ENCODE data around the gene TET1. TPM values are rescaled to one million over a fixed set of nuclear protein-coding genes. Genes with fewer than 3 reads are reported as not detected.

TET1 gene
- total RNA-seq, 4 donors from 2014 or later, result 6.9 to 9.6 (median 8.8) TPM

GRCh38 chr10:68562661-68563570, 2.8 kb downstream of the TET1 start:
- H3K27me3 ChIP-seq, result peaks cover 0 to 4% (median 0%) of the 10 kb centered on the region in 4 donors
- WGBS, result 29% methylated on average over 12 of the region's 12 CpGs
- peak overlapping the region; percentile 43 to 64 (median 63) for H3K27ac ChIP-seq (replicated peaks in 1 of 4)
- TF ChIP-seq POLR2AphosphoS5 (IDR thresholded peaks at IDR 0.05), result no peak
- TF ChIP-seq, protein P1, sequence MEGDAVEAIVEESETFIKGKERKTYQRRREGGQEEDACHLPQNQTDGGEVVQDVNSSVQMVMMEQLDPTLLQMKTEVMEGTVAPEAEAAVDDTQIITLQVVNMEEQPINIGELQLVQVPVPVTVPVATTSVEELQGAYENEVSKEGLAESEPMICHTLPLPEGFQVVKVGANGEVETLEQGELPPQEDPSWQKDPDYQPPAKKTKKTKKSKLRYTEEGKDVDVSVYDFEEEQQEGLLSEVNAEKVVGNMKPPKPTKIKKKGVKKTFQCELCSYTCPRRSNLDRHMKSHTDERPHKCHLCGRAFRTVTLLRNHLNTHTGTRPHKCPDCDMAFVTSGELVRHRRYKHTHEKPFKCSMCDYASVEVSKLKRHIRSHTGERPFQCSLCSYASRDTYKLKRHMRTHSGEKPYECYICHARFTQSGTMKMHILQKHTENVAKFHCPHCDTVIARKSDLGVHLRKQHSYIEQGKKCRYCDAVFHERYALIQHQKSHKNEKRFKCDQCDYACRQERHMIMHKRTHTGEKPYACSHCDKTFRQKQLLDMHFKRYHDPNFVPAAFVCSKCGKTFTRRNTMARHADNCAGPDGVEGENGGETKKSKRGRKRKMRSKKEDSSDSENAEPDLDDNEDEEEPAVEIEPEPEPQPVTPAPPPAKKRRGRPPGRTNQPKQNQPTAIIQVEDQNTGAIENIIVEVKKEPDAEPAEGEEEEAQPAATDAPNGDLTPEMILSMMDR (IDR thresholded peaks at IDR 0.05), result no peak
- peaks cover 12 to 55% (median 46%) of the 10 kb centered on the region in 4 donors for H3K4me1 ChIP-seq
- H3K4me3 ChIP-seq, result peak overlapping the region; percentile 76 to 94 (median 84)
- no peak for DNase-seq (ENCODE audit: extremely low spot score)
- H3K36me3 ChIP-seq, result no peaks in the 10 kb centered on the region
- intact Hi-C loops (cut with DNase I), result loop anchor here (5.0 kb wide), 1 partner anchor 39 kb away; no protein-coding TSS in a partner anchor
- no peaks in the 10 kb centered on the region for H3K9me3 ChIP-seq

DNA sequence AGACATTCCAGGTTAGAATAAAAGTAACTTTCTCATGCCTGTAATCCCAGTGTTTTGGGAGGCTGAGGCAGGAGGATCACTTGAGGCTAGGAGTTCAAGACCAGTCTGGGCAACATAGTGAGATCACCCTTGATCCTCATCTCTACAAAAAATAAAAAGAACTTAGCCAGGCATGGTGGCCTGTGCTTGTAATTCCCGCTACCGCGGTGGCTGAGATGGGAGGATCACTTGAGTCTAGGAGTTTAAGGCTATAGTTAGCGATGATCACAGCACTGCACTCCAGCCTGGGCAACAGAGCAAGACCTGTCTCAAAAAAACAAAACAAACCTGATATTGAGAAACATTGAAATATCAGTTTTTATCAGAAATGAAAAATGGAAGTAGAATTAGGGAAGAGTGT, 4.6 kb downstream of the TET1 start:
- intact Hi-C loops (cut with DNase I), result loop anchor here (5.0 kb wide), 1 partner anchor 38 kb away; no protein-coding TSS in a partner anchor
- Histone ChIP-seq H3K27ac (replicated peaks in 1 of 4) (no peak overlapping the region), H3K9me3 (no peaks in the 10 kb centered on the region), H3K4me1 (peaks cover 12 to 51% (median 41%) of the 10 kb centered on the region in 4 donors), H3K27me3 (peaks cover 0 to 4% (median 0%) of the 10 kb centered on the region in 4 donors), H3K4me3 (no peak overlapping the region), H3K36me3 (no peaks in the 10 kb centered on the region)
- 96% methylated on average over 3 of the region's 4 CpGs for WGBS
- DNase-seq (ENCODE audit: extremely low spot score), result no peak
- no peak for TF ChIP-seq EP300 (IDR thresholded peaks at IDR 0.05)
- no peak for TF ChIP-seq POLR2AphosphoS5 (IDR thresholded peaks at IDR 0.05)
- TF ChIP-seq, protein P1 (IDR thresholded peaks at IDR 0.05), result no peak
- no peak for TF ChIP-seq POLR2A (IDR thresholded peaks at IDR 0.05; ENCODE audit: low read depth)

GRCh38 chr10:68565658-68566057, 5.5 kb downstream of the TET1 start:
- H3K27me3 ChIP-seq, result peaks cover 0 to under 1% (median 0%) of the 10 kb centered on the region in 4 donors
- intact Hi-C loops (cut with DNase I), result no loop called here

DNA sequence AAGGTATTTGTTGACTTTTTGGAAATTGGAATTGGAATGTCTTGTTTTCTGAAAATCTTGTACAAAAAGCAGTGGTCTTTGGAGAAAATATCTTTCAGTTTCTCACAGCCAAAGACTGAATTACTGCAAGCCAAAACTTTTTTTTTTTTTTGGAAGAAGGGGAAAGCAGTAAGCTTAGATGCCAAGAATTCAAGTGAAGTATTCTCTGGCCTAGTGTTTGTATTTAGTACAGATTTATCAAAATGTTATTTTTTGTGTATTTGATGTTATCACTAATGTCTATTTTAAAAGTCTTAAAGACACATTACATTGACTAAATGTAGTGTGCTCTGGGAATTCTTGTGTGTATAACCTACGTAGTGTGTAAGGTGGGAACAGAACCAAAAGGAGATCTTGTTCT, 6.2 kb downstream of the TET1 start:
- no peaks in the 10 kb centered on the region for H3K27me3 ChIP-seq
- TF ChIP-seq, protein P1 (IDR thresholded peaks at IDR 0.05), result no peak
- no peak for TF ChIP-seq POLR2A (IDR thresholded peaks at IDR 0.05; ENCODE audit: low read depth)
- TF ChIP-seq EP300 (IDR thresholded peaks at IDR 0.05), result no peak
- no peak for TF ChIP-seq POLR2AphosphoS5 (IDR thresholded peaks at IDR 0.05)
- DNase-seq (ENCODE audit: extremely low spot score), result no peak
- WGBS, result 20% methylated on average over 1 of the region's 1 CpG
- H3K4me1 ChIP-seq, result peaks cover 5 to 37% (median 29%) of the 10 kb centered on the region in 4 donors
- H3K9me3 ChIP-seq, result no peaks in the 10 kb centered on the region
- intact Hi-C loops (cut with DNase I), result no loop called here
- H3K4me3 ChIP-seq, result no peak overlapping the region
- no peak overlapping the region for H3K27ac ChIP-seq (replicated peaks in 1 of 4)
- no peaks in the 10 kb centered on the region for H3K36me3 ChIP-seq

More at GRCh38 chr10:68565658-68566057, 5.5 kb downstream of the TET1 start:
- DNase-seq (ENCODE audit: extremely low spot score), result no peak
- Histone ChIP-seq H3K27ac (replicated peaks in 1 of 4) (no peak overlapping the region), H3K36me3 (no peaks in the 10 kb centered on the region), H3K4me1 (peaks cover 8 to 43% (median 36%) of the 10 kb centered on the region in 4 donors), H3K9me3 (no peaks in the 10 kb centered on the region), H3K4me3 (no peak overlapping the region)
- WGBS, result over 99% methylated on average over 3 of the region's 3 CpGs
- TF ChIP-seq POLR2A (IDR thresholded peaks at IDR 0.05; ENCODE audit: low read depth) (no peak), EP300 (IDR thresholded peaks at IDR 0.05) (no peak), POLR2AphosphoS5 (IDR thresholded peaks at IDR 0.05) (no peak)
- TF ChIP-seq, protein P1 (IDR thresholded peaks at IDR 0.05), result no peak
